HG02571 (cell line): ENCODE results near the gene PHAF1.

Source experiments
- ATAC-seq: cut with Tn5 transposase; IDR thresholded peaks from one replicate; pipeline ENCODE4 v1.9.1; 2021; ENCODE audit warnings: mild to moderate bottlenecking, moderate library complexity; ENCODE audit not compliant: unreplicated experiment

Gene PHAF1

GRCh38 chr16:67109407-67110135, at the start of gene PHAF1:
Gene PHAF1 (plus strand): TSS chr16:67109941. CDS start chr16:67110176, 235 bp downstream.
- ATAC-seq = peak; percentile 84

GRCh38 chr16:67063008-67063407, 46.7 kb upstream of the PHAF1 start:
- no peak for ATAC-seq

GRCh38 chr16:67068212-67068753, 41.5 kb upstream of the PHAF1 start:
- ATAC-seq = no peak

- ATAC-seq = no peak
Observed at GRCh38 chr16:67071476-67072048, 38.2 kb upstream of the PHAF1 start.

- ATAC-seq = no peak
Observed at GRCh38 chr16:67075331-67075730, 34.4 kb upstream of the PHAF1 start.

- ATAC-seq = no peak
Observed at GRCh38 chr16:67077871-67078270, 31.9 kb upstream of the PHAF1 start.

GRCh38 chr16:67082100-67082499, 27.6 kb upstream of the PHAF1 start:
- no peak for ATAC-seq

- no peak for ATAC-seq
Observed at GRCh38 chr16:67082891-67083290, 26.9 kb upstream of the PHAF1 start.

GRCh38 chr16:67084345-67085028, 25.3 kb upstream of the PHAF1 start:
- no peak for ATAC-seq

GRCh38 chr16:67086822-67087221, 22.9 kb upstream of the PHAF1 start:
- ATAC-seq = no peak

GRCh38 chr16:67087291-67087690, 22.4 kb upstream of the PHAF1 start:
- ATAC-seq = no peak

- no peak for ATAC-seq
Observed at GRCh38 chr16:67087803-67088202, 21.9 kb upstream of the PHAF1 start.

- no peak for ATAC-seq
Observed at GRCh38 chr16:67088551-67088950, 21.2 kb upstream of the PHAF1 start.

GRCh38 chr16:67089101-67089500, 20.6 kb upstream of the PHAF1 start:
- no peak for ATAC-seq

GRCh38 chr16:67091906-67092566, 17.7 kb upstream of the PHAF1 start:
- no peak for ATAC-seq

- no peak for ATAC-seq
Observed at GRCh38 chr16:67093098-67093726, 16.5 kb upstream of the PHAF1 start.

GRCh38 chr16:67098599-67098998, 11.1 kb upstream of the PHAF1 start:
- no peak for ATAC-seq

GRCh38 chr16:67100569-67101310, 9.0 kb upstream of the PHAF1 start:
- ATAC-seq = no peak

GRCh38 chr16:67101311-67102082, 8.2 kb upstream of the PHAF1 start:
- no peak for ATAC-seq
